GM12878 (cell line): ENCODE results near the gene CCNL1. TPM values are rescaled to one million over a fixed set of nuclear protein-coding genes. Genes with fewer than 3 reads are reported as not detected.

Experiments used
- BHLHE40 ChIP-seq, 2 experiments: fragments of 450-650 bp in 1 of 2; IDR thresholded peaks; 2 replicates each; pipeline ENCODE4 v1.6.1; 2011 to 2017; ENCODE audit warnings: low read depth in 2 of 2, borderline replicate concordance in 1 of 2, improper control_type of control experiment in 1 of 2, low read length in 1 of 2, mild to moderate bottlenecking in 1 of 2
- CHD4 ChIP-seq: fragments of 200-600 bp; sonication (generic); IDR thresholded peaks from 2 replicates; pipeline ENCODE4 v1.6.1; 2016; ENCODE audit warnings: mild to moderate bottlenecking
- HDGF ChIP-seq: fragments of 450-650 bp; IDR thresholded peaks from 2 replicates; pipeline ENCODE4 v1.6.1; 2016; ENCODE audit warnings: antibody characterized with exemption
- IKZF2 ChIP-seq, 2 experiments: fragments of 450-650 bp; IDR thresholded peaks; 2 replicates each; pipeline ENCODE4 v1.6.1; 2017; ENCODE audit warnings: mild to moderate bottlenecking in 2 of 2, moderate library complexity in 2 of 2
- KAT2A ChIP-seq: conservative IDR thresholded peaks from 2 replicates; pipeline ENCODE4 v1.6.1; 2011; ENCODE audit warnings: low read depth, low read length; ENCODE audit not compliant: control insufficient read depth
- NFIC ChIP-seq: IDR thresholded peaks from 2 replicates; pipeline ENCODE4 v1.6.1; 2012; ENCODE audit warnings: low read depth, mild to moderate bottlenecking, inconsistent platforms, low read length, moderate library complexity
- NR2C2 ChIP-seq: IDR thresholded peaks from 2 replicates; pipeline ENCODE4 v1.6.1; 2011; ENCODE audit warnings: borderline replicate concordance, low read depth; ENCODE audit not compliant: control insufficient read depth, insufficient read length
- NR2F1 ChIP-seq: fragments of 450-650 bp; conservative IDR thresholded peaks from 2 replicates; pipeline ENCODE4 v1.6.1; 2017; ENCODE audit warnings: mild to moderate bottlenecking
- PML ChIP-seq: IDR thresholded peaks from 2 replicates; pipeline ENCODE4 v1.6.1; 2012; ENCODE audit warnings: low read length, inconsistent platforms
- POU2F2 ChIP-seq: IDR thresholded peaks from 3 replicates; pipeline ENCODE4 v1.6.1; 2011; ENCODE audit warnings: low read depth, mild to moderate bottlenecking, low read length, borderline replicate concordance
- RAD51 ChIP-seq: fragments of 450-650 bp; IDR thresholded peaks from 2 replicates; pipeline ENCODE4 v1.6.1; 2016; ENCODE audit warnings: moderate library complexity, mild to moderate bottlenecking, inconsistent platforms
- RBBP5 ChIP-seq: fragments of 200-600 bp; sonication (generic); conservative IDR thresholded peaks from 2 replicates; pipeline ENCODE4 v1.6.1; 2016
- RELA ChIP-seq: fragments of 450-650 bp; IDR thresholded peaks from 2 replicates; pipeline ENCODE4 v1.8.0; 2014; ENCODE audit warnings: borderline replicate concordance; ENCODE audit not compliant: partially characterized antibody
- RUNX3 ChIP-seq: IDR thresholded peaks from 2 replicates; pipeline ENCODE4 v1.6.1; 2012; ENCODE audit warnings: low read length, inconsistent platforms
- SIX5 ChIP-seq: IDR thresholded peaks from 2 replicates; pipeline ENCODE4 v1.6.1; 2011; ENCODE audit warnings: mild to moderate bottlenecking, low read depth, low read length, moderate library complexity; ENCODE audit not compliant: severe bottlenecking
- SP1 ChIP-seq: IDR thresholded peaks from one replicate; pipeline ENCODE4 v1.6.1; 2011; ENCODE audit warnings: low read depth, low read length
- SREBF2 ChIP-seq: IDR thresholded peaks from 2 replicates; pipeline ENCODE4 v1.6.1; 2012; ENCODE audit warnings: mild to moderate bottlenecking, low read length
- SUZ12 ChIP-seq: fragments of 200-600 bp; sonication (generic); IDR thresholded peaks from one replicate; pipeline ENCODE4 v1.6.1; 2018; ENCODE audit warnings: antibody characterized with exemption, mild to moderate bottlenecking; ENCODE audit not compliant: unreplicated experiment
- TBL1XR1 ChIP-seq: IDR thresholded peaks from 2 replicates; pipeline ENCODE4 v1.6.1; 2012; ENCODE audit warnings: low read depth, low read length, improper control_type of control experiment
- ZNF207 ChIP-seq: fragments of 450-650 bp; IDR thresholded peaks from 2 replicates; pipeline ENCODE4 v1.6.1; 2014; ENCODE audit warnings: antibody characterized with exemption, mild to moderate bottlenecking, borderline replicate concordance
- ZNF217 ChIP-seq: fragments of 450-650 bp; IDR thresholded peaks from 2 replicates; pipeline ENCODE4 v1.6.1; 2017; ENCODE audit warnings: antibody characterized with exemption, mild to moderate bottlenecking
- polyA plus RNA-seq, 11 experiments: library from polyadenylated mRNA; depleted of rRNA in 4 of 11; unstranded in 6 of 11; stranded (reverse) in 5 of 11; fragments of >200 nt; fragmentation: Nextera tagmentation in 4 of 11; fragmentation: Illumina TruSeq in 1 of 11; extraction: Ambion mirVana in 4 of 11; extraction: Trizol in 1 of 11; gene quantifications; 1 replicate in 1 of 11; 2 replicates in 10 of 11; pipeline versions ENCODE4 v1.2.1 to v1.2.3, GENCODE V29; 2011 to 2016; ENCODE audit warnings: inconsistent platforms in 2 of 11, missing spikeins in 2 of 11, low read depth in 1 of 11
- total RNA-seq, 4 experiments: library from RNA; depleted of rRNA in 3 of 4; stranded (reverse); fragments of >200 nt in 3 of 4; fragmentation: Illumina TruSeq in 1 of 4; extraction: Trizol in 1 of 4; gene quantifications; 2 replicates each; pipeline versions ENCODE4 v1.2.1 to v1.2.3, GENCODE V29; 2013 to 2021
- TF ChIP-seq, protein P1 (sequence below), 3 experiments: IDR thresholded peaks in 2 of 3; conservative IDR thresholded peaks in 1 of 3; 2 replicates each; pipeline ENCODE4 v1.5.1; 2011; ENCODE audit warnings: low read depth in 3 of 3, low read length in 3 of 3, mild to moderate bottlenecking in 3 of 3, control low read depth in 2 of 3, moderate library complexity in 2 of 3, inconsistent platforms in 1 of 3, mixed read lengths in 1 of 3; ENCODE audit not compliant: control insufficient read depth in 2 of 3, insufficient read depth in 1 of 3; ENCODE audit errors: extremely low read depth in 1 of 3
- TF ChIP-seq, protein P2 (sequence below): IDR thresholded peaks from 2 replicates; pipeline ENCODE4 v1.6.1; 2011; ENCODE audit warnings: borderline replicate concordance, low read depth, mild to moderate bottlenecking, moderate library complexity, mixed read lengths, low read length; ENCODE audit not compliant: insufficient read depth; ENCODE audit errors: extremely low read length
- TF ChIP-seq, protein P3 (sequence below): fragments of 450-650 bp; IDR thresholded peaks from 2 replicates; pipeline ENCODE4 v1.6.1; 2017; ENCODE audit warnings: mild to moderate bottlenecking, moderate library complexity

CCNL1 gene
- total and polyA plus RNA-seq, 10 of the 15 experiments (the other 5 are each of a cell fraction or from before 2014, with no cell fraction given), result 22.2 to 174 (median 115) TPM

DNA sequence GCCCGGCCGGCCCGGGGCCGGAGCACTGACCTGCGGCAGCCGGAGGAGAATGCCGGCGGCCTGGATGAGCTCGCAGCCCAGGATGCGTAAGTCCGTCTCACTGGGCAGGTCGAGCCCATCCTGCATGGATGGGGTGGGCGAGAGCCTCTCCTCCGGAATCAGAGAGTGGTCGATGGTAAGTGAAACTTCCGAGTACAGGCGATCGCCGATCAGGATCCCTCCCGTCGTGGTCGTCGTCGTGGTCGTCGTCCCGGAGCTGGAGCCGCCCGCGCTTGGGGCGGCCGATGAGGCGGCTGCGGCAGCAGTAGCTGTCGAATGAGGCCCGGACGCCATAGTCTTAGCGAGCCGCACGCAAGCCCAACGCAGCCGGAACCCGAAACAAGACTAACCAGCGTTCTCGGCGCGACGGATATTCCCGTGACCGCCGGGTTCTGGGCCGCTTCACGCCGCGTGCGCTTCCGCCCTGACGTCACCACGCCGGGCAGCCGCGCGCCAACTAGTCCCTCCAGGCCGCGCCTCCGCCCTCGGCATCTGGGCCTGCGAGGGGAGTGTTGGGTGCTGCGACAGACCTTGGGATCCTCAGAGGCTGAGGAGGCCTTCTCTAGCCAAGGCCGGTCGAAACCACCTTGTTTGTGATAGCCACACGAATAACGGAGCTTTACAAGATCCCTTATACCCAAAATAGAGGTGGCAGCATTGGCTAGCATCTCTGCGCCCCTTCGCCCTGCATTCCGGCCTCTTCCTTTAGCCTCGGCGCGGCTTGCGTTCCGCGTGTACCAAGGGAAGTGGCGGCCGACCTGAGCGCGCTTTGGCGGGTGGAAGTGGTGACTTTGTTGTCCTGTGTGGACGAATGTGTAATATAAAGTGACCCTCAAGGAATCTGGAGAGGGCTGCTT, at the start of gene CCNL1 (continued):
- TF ChIP-seq, protein P1, sequence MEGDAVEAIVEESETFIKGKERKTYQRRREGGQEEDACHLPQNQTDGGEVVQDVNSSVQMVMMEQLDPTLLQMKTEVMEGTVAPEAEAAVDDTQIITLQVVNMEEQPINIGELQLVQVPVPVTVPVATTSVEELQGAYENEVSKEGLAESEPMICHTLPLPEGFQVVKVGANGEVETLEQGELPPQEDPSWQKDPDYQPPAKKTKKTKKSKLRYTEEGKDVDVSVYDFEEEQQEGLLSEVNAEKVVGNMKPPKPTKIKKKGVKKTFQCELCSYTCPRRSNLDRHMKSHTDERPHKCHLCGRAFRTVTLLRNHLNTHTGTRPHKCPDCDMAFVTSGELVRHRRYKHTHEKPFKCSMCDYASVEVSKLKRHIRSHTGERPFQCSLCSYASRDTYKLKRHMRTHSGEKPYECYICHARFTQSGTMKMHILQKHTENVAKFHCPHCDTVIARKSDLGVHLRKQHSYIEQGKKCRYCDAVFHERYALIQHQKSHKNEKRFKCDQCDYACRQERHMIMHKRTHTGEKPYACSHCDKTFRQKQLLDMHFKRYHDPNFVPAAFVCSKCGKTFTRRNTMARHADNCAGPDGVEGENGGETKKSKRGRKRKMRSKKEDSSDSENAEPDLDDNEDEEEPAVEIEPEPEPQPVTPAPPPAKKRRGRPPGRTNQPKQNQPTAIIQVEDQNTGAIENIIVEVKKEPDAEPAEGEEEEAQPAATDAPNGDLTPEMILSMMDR (IDR thresholded peaks at IDR 0.05 in 2 of 3, conservative IDR thresholded peaks at IDR 0.05 in 1 of 3; ENCODE audit: control insufficient read depth in 2 of 3, extremely low read depth in 1 of 3, insufficient read depth in 1 of 3, low read depth in 3 of 3, low read length in 3 of 3), result no peak
- no peak; the same call in 1 of the 2 replicates for TF ChIP-seq NR2F1
- TF ChIP-seq NFIC, result peak; percentile 40; the same call in 1 of the 2 replicates
- no peak for TF ChIP-seq SREBF2
- TF ChIP-seq, protein P2, sequence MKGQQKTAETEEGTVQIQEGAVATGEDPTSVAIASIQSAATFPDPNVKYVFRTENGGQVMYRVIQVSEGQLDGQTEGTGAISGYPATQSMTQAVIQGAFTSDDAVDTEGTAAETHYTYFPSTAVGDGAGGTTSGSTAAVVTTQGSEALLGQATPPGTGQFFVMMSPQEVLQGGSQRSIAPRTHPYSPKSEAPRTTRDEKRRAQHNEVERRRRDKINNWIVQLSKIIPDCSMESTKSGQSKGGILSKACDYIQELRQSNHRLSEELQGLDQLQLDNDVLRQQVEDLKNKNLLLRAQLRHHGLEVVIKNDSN, result peak; percentile 50
- TF ChIP-seq ZNF217, result no peak
- peak; percentile 90 for TF ChIP-seq RUNX3
- peak; percentile 95 to 99 for TF ChIP-seq BHLHE40 (IDR thresholded peaks at IDR 0.05; ENCODE audit: borderline replicate concordance in 1 of 2, low read depth in 2 of 2, low read length in 1 of 2)
- no peak; the same call in 1 of the 2 replicates for TF ChIP-seq TBL1XR1
- TF ChIP-seq SP1, result peak; percentile 87
- TF ChIP-seq RAD51, result no peak
- TF ChIP-seq CHD4, result no peak
- peak; percentile 45 for TF ChIP-seq SIX5
- peak; percentile 99 for TF ChIP-seq PML
- peak; percentile 78 for TF ChIP-seq HDGF
- peak in 1 of 2 experiments; percentile 77; a peak in 3 of 4 replicates for TF ChIP-seq IKZF2 (IDR thresholded peaks at IDR 0.05)
- peak; percentile 97 for TF ChIP-seq POU2F2
- TF ChIP-seq, protein P3, sequence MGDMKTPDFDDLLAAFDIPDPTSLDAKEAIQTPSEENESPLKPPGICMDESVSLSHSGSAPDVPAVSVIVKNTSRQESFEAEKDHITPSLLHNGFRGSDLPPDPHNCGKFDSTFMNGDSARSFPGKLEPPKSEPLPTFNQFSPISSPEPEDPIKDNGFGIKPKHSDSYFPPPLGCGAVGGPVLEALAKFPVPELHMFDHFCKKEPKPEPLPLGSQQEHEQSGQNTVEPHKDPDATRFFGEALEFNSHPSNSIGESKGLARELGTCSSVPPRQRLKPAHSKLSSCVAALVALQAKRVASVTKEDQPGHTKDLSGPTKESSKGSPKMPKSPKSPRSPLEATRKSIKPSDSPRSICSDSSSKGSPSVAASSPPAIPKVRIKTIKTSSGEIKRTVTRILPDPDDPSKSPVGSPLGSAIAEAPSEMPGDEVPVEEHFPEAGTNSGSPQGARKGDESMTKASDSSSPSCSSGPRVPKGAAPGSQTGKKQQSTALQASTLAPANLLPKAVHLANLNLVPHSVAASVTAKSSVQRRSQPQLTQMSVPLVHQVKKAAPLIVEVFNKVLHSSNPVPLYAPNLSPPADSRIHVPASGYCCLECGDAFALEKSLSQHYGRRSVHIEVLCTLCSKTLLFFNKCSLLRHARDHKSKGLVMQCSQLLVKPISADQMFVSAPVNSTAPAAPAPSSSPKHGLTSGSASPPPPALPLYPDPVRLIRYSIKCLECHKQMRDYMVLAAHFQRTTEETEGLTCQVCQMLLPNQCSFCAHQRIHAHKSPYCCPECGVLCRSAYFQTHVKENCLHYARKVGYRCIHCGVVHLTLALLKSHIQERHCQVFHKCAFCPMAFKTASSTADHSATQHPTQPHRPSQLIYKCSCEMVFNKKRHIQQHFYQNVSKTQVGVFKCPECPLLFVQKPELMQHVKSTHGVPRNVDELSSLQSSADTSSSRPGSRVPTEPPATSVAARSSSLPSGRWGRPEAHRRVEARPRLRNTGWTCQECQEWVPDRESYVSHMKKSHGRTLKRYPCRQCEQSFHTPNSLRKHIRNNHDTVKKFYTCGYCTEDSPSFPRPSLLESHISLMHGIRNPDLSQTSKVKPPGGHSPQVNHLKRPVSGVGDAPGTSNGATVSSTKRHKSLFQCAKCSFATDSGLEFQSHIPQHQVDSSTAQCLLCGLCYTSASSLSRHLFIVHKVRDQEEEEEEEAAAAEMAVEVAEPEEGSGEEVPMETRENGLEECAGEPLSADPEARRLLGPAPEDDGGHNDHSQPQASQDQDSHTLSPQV, result 0 out of 2 replicates have a peak, but pooled peaks have one; percentile 48
- TF ChIP-seq ZNF207, result no peak; the same call in none of the 2 replicates
- peak; percentile 85 for TF ChIP-seq RELA
- TF ChIP-seq RBBP5, result 0 out of 2 replicates have a peak, but pooled peaks have one; percentile 5
- TF ChIP-seq NR2C2, result no peak
- TF ChIP-seq KAT2A, result no peak
- no peak for TF ChIP-seq SUZ12
